ENCODE results near the gene ACSF3. TPM values are rescaled to one million over a fixed set of nuclear protein-coding genes. Genes with fewer than 3 reads are reported as not detected.

Gene ACSF3
- total and polyA plus RNA-seq, 2 of the 4 experiments (the other 2 are of a cell fraction) = 9.5 to 14.2 TPM

DNA sequence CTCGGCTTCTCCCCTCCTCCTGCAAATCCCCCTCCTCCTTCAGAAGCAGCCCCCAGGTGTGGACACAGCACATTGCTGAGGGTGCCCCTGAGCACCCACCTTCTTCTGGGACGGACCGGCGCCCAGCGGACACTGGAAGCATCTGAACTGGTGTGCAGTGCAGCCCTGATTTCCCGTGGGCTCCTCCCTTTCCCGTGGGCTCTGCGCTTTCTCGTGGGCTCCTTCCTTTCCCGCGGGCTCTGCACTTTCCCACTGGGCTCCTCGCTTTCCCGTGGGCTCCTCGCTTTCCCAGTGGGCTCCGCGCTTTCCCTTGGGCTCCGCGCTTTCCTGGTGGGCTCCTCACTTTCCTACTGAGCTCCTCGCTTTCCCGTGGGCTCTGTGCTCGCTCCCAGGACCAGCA lies 32.6 kb upstream of the ACSF3 start:
- no peak overlapping the region for H4K8ac ChIP-seq (ENCODE audit: low read depth in 2 of 2, low read length in 2 of 2)
- H3K4me2 ChIP-seq (ENCODE audit: low read depth, low read length) = no peak overlapping the region
- no peak overlapping the region for H3K4ac ChIP-seq (ENCODE audit: low read depth, low read length)
- no peak overlapping the region for H2AK5ac ChIP-seq (ENCODE audit: low read depth, low read length)
- intact Hi-C loops (cut with micrococcal nuclease) (no loop called here), in situ Hi-C loops (cut with MboI; ENCODE audit: low sequenced_read_pairs) (no loop called here), dilution Hi-C loops (cut with HindIII; ENCODE audit: low sequenced_read_pairs, unreplicated experiment) (no loop called here)
- POLR2A ChIA-PET (ENCODE audit: unreplicated experiment) = no interaction called here
- H2BK120ac ChIP-seq (ENCODE audit: low read depth, low read length) = no peak overlapping the region
- no peak overlapping the region for H2BK20ac ChIP-seq (ENCODE audit: low read depth, low read length)
- ATAC-seq (ENCODE audit: low read depth) (no peak), DNase-seq (no peak)
- 60% methylated on average over 11 of the region's 21 CpGs; no CpG with 5 or more reads in 1 of the 2 experiments for WGBS, 2 experiments (ENCODE audit: extremely low coverage in 2 of 2, insufficient read length in 1 of 2)
- H3K27ac ChIP-seq (ENCODE audit: insufficient read depth, low read length) = no peak overlapping the region
- H3K9ac ChIP-seq (ENCODE audit: low read depth, low read length) = no peak overlapping the region
- BruUV-seq (replicated peaks) = no TSS peak
- H2AFZ ChIP-seq (replicated peaks; ENCODE audit: low read length, poor library complexity) = no peak overlapping the region
- no peaks in the 10 kb centered on the region for H3K79me1 ChIP-seq (ENCODE audit: low read depth in 1 of 2, low read length in 2 of 2)
- no peak overlapping the region for H3K18ac ChIP-seq (ENCODE audit: low read depth, low read length)
- CTCF ChIA-PET = no interaction called here
- no peaks in the 10 kb centered on the region for H4K20me1 ChIP-seq (ENCODE audit: insufficient read depth, low read length)
- no peak overlapping the region for H2BK15ac ChIP-seq (ENCODE audit: low read depth, low read length)
- H3K23ac ChIP-seq (ENCODE audit: low read depth, low read length) = no peak overlapping the region
- no peak overlapping the region for H3K4me3 ChIP-seq (ENCODE audit: insufficient read depth, low read depth, low read length)
- H3K56ac ChIP-seq (ENCODE audit: extremely low read depth, insufficient read depth, low read length) = no peak overlapping the region
- no peak overlapping the region for H2BK5ac ChIP-seq (ENCODE audit: low read depth, low read length, poor library complexity, severe bottlenecking)
- H3K27me3 ChIP-seq (ENCODE audit: control insufficient read depth, insufficient read depth, low read length) = peaks cover 29% of the 10 kb centered on the region
- no peak overlapping the region for H2AK9ac ChIP-seq (replicated peaks; ENCODE audit: low read depth, low read length, poor library complexity)
- TF ChIP-seq RCOR1 (IDR thresholded peaks at IDR 0.05; ENCODE audit: insufficient replicate concordance, low read length) = no peak
- no peak for TF ChIP-seq FOS (IDR thresholded peaks at IDR 0.05; ENCODE audit: low read depth, low read length)
- TF ChIP-seq NFE2L2 (IDR thresholded peaks at IDR 0.05; ENCODE audit: low read depth, low read length) = no peak
- no peak for TF ChIP-seq CEBPB (IDR thresholded peaks at IDR 0.05; ENCODE audit: low read depth, low read length)
- TF ChIP-seq MXI1 (IDR thresholded peaks at IDR 0.05; ENCODE audit: borderline replicate concordance, low read depth, low read length) = no peak
- TF ChIP-seq MAZ (IDR thresholded peaks at IDR 0.05; ENCODE audit: borderline replicate concordance, low read depth, low read length) = no peak
- TF ChIP-seq, protein P1, sequence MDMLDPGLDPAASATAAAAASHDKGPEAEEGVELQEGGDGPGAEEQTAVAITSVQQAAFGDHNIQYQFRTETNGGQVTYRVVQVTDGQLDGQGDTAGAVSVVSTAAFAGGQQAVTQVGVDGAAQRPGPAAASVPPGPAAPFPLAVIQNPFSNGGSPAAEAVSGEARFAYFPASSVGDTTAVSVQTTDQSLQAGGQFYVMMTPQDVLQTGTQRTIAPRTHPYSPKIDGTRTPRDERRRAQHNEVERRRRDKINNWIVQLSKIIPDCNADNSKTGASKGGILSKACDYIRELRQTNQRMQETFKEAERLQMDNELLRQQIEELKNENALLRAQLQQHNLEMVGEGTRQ (IDR thresholded peaks at IDR 0.05; ENCODE audit: low read depth, low read length) = no peak
- no peak for TF ChIP-seq BHLHE40 (IDR thresholded peaks at IDR 0.05; ENCODE audit: low read depth, low read length)
- TF ChIP-seq, protein P2, sequence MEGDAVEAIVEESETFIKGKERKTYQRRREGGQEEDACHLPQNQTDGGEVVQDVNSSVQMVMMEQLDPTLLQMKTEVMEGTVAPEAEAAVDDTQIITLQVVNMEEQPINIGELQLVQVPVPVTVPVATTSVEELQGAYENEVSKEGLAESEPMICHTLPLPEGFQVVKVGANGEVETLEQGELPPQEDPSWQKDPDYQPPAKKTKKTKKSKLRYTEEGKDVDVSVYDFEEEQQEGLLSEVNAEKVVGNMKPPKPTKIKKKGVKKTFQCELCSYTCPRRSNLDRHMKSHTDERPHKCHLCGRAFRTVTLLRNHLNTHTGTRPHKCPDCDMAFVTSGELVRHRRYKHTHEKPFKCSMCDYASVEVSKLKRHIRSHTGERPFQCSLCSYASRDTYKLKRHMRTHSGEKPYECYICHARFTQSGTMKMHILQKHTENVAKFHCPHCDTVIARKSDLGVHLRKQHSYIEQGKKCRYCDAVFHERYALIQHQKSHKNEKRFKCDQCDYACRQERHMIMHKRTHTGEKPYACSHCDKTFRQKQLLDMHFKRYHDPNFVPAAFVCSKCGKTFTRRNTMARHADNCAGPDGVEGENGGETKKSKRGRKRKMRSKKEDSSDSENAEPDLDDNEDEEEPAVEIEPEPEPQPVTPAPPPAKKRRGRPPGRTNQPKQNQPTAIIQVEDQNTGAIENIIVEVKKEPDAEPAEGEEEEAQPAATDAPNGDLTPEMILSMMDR (conservative IDR thresholded peaks at IDR 0.05; ENCODE audit: low read depth, low read length) = no peak
- TF ChIP-seq MAFK (IDR thresholded peaks at IDR 0.05; ENCODE audit: low read depth, low read length) = no peak
- no peak for TF ChIP-seq POLR2A (IDR thresholded peaks at IDR 0.05; ENCODE audit: low read depth, low read length)
- no peak for TF ChIP-seq SMC3 (IDR thresholded peaks at IDR 0.05; ENCODE audit: low read depth, low read length)
- no peak for TF ChIP-seq RAD21 (IDR thresholded peaks at IDR 0.05; ENCODE audit: low read length)
- TF ChIP-seq, protein P3, sequence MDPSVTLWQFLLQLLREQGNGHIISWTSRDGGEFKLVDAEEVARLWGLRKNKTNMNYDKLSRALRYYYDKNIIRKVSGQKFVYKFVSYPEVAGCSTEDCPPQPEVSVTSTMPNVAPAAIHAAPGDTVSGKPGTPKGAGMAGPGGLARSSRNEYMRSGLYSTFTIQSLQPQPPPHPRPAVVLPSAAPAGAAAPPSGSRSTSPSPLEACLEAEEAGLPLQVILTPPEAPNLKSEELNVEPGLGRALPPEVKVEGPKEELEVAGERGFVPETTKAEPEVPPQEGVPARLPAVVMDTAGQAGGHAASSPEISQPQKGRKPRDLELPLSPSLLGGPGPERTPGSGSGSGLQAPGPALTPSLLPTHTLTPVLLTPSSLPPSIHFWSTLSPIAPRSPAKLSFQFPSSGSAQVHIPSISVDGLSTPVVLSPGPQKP (IDR thresholded peaks at IDR 0.05; ENCODE audit: borderline replicate concordance, low read depth, low read length) = no peak
- no peak for TF ChIP-seq RFX5 (IDR thresholded peaks at IDR 0.05; ENCODE audit: low read depth, low read length)
- TF ChIP-seq CHD1 (IDR thresholded peaks at IDR 0.05; ENCODE audit: low read depth, low read length) = no peak
- H3K9me1 ChIP-seq (ENCODE audit: insufficient read depth, low read length) = no peaks in the 10 kb centered on the region
- no peaks in the 10 kb centered on the region for H3K9me3 ChIP-seq (ENCODE audit: control insufficient read depth, insufficient read depth, low read length)
- no peak overlapping the region for H4K5ac ChIP-seq (ENCODE audit: low read depth, low read length)
- no peaks in the 10 kb centered on the region for H3K36me3 ChIP-seq (ENCODE audit: control insufficient read depth, insufficient read depth, low read length)
- H4K91ac ChIP-seq (ENCODE audit: insufficient read depth, low read depth, low read length) = no peak overlapping the region
- no peak overlapping the region for H3K14ac ChIP-seq (replicated peaks; ENCODE audit: low read depth, low read length)
- H3K4me1 ChIP-seq (ENCODE audit: control insufficient read depth, insufficient read depth, low read length) = no peaks in the 10 kb centered on the region
